Measurements from ENCODE around the gene PTPRG. TPM values are rescaled to one million over a fixed set of nuclear protein-coding genes. Genes with fewer than 3 reads are reported as not detected.

PTPRG gene
- total and polyA plus RNA-seq, 7 donors: 0.69 to 76.3 (median 62.7) TPM

- Histone ChIP-seq H3K36me3 (no peaks in the 10 kb centered on the region), H3K27ac (peak overlapping the region in 2 of 4 donors; percentile 38 to 50), H3K4me3 (no peak overlapping the region), H3K9me3 (no peaks in the 10 kb centered on the region), H3K4me1 (peaks cover 0 to 54% (median 34%) of the 10 kb centered on the region in 4 donors), H3K27me3 (no peaks in the 10 kb centered on the region)
- no peak for DNase-seq
- intact Hi-C loops (cut with DNase I): no loop called here
- TF ChIP-seq CTCF (IDR thresholded peaks at IDR 0.05) (no peak), POLR2AphosphoS5 (IDR thresholded peaks at IDR 0.05) (peak in 2 of 4 donors; percentile 64 to 71), EP300 (IDR thresholded peaks at IDR 0.05) (no peak), POLR2A (IDR thresholded peaks at IDR 0.05) (no peak)
- 81 to 89% methylated on average over 10 of the region's 10 CpGs for WGBS, 2 donors
These were observed 22.8 kb downstream of the PTPRG start for GRCh38 chr3:61583890-61584875.

DNA sequence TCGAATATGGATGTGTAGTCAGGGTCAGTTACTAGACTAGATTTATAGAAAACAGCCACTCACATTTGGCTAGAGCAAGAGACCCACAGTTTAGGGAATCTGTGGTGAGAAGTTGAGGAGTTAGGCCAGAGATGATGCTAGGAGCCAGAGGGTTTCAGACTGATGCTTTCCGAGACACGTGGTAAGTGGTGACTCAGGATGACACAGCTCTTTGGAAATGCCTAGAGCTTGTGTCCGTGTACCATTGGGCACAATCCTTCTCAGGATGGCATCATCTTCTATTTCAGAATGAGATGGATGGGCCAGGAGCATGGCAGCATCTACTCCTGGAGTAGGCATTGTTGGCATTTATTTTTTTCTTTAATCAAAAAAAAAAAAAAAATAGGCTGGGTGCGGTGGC lies 28.5 kb downstream of the PTPRG start:
- H3K9me3 ChIP-seq: no peaks in the 10 kb centered on the region
- intact Hi-C loops (cut with DNase I): no loop called here
- TF ChIP-seq POLR2AphosphoS5 (IDR thresholded peaks at IDR 0.05): no peak
- no peak for TF ChIP-seq POLR2A (IDR thresholded peaks at IDR 0.05)
- TF ChIP-seq CTCF (IDR thresholded peaks at IDR 0.05): no peak
- no peak for TF ChIP-seq EP300 (IDR thresholded peaks at IDR 0.05)
- H3K4me1 ChIP-seq: peaks cover 0 to 49% (median 30%) of the 10 kb centered on the region in 4 donors
- H3K36me3 ChIP-seq: no peaks in the 10 kb centered on the region
- H3K27ac ChIP-seq: no peak overlapping the region
- no peak for DNase-seq
- no peaks in the 10 kb centered on the region for H3K27me3 ChIP-seq
- 89 to 91% methylated on average over 5 of the region's 5 CpGs for WGBS, 2 donors
- H3K4me3 ChIP-seq: no peak overlapping the region

GRCh38 chr3:61591300-61591699 lies 29.9 kb downstream of the PTPRG start:
- DNase-seq: no peak
- H3K36me3 ChIP-seq: no peaks in the 10 kb centered on the region
- H3K27ac ChIP-seq: no peak overlapping the region
- no peaks in the 10 kb centered on the region for H3K27me3 ChIP-seq
- intact Hi-C loops (cut with DNase I): no loop called here
- peaks cover 0 to 48% (median 35%) of the 10 kb centered on the region in 4 donors for H3K4me1 ChIP-seq
- H3K9me3 ChIP-seq: no peaks in the 10 kb centered on the region
- no peak for TF ChIP-seq EP300 (IDR thresholded peaks at IDR 0.05)
- no peak for TF ChIP-seq POLR2A (IDR thresholded peaks at IDR 0.05)
- no peak for TF ChIP-seq CTCF (IDR thresholded peaks at IDR 0.05)
- no peak for TF ChIP-seq POLR2AphosphoS5 (IDR thresholded peaks at IDR 0.05)
- H3K4me3 ChIP-seq: no peak overlapping the region

- intact Hi-C loops (cut with DNase I): no loop called here
- Histone ChIP-seq H3K9me3 (no peaks in the 10 kb centered on the region), H3K4me1 (peaks cover 0 to 35% (median 26%) of the 10 kb centered on the region in 4 donors), H3K27me3 (no peaks in the 10 kb centered on the region), H3K27ac (peak overlapping the region in 1 of 4 donors; percentile 11), H3K4me3 (no peak overlapping the region), H3K36me3 (no peaks in the 10 kb centered on the region)
- TF ChIP-seq POLR2A (IDR thresholded peaks at IDR 0.05) (no peak), CTCF (IDR thresholded peaks at IDR 0.05) (no peak), EP300 (IDR thresholded peaks at IDR 0.05) (no peak), POLR2AphosphoS5 (IDR thresholded peaks at IDR 0.05) (peak in 2 of 4 donors; percentile 29 to 36)
- 80 to 81% methylated on average over 4 of the region's 4 CpGs for WGBS, 2 donors
- DNase-seq: no peak
These were observed 32.2 kb downstream of the PTPRG start for GRCh38 chr3:61593446-61594029.
